K562 (cell line): ENCODE results near the gene NUP153. TPM values are rescaled to one million over a fixed set of nuclear protein-coding genes. Genes with fewer than 3 reads are reported as not detected.
A peak's percentile ranks its signal among the peaks of the same experiment; 100 is the strongest.

Experiments used
- ARID4B ChIP-seq: sonication (generic); formaldehyde crosslinking; IDR thresholded peaks from 2 replicates; pipeline ENCODE4 v1.8.0; 2022; ENCODE audit warnings: mild to moderate bottlenecking, missing genetic modification reagents
- DNMT1 ChIP-seq: fragments of 450-650 bp; IDR thresholded peaks from 2 replicates; pipeline ENCODE4 v1.6.1; 2016; ENCODE audit warnings: antibody characterized with exemption, mild to moderate bottlenecking
- EGR1 ChIP-seq: fragments of 450-650 bp; conservative IDR thresholded peaks from 2 replicates; pipeline ENCODE4 v1.6.1; 2017; ENCODE audit warnings: mild to moderate bottlenecking
- HMGN3 ChIP-seq: IDR thresholded peaks from 2 replicates; pipeline ENCODE4 v1.6.1; 2011; ENCODE audit warnings: borderline replicate concordance, low read depth, mild to moderate bottlenecking, mixed read lengths, low read length; ENCODE audit not compliant: insufficient read length; ENCODE audit errors: extremely low read depth
- MCM5 ChIP-seq: fragments of 450-650 bp; IDR thresholded peaks from 2 replicates; pipeline ENCODE4 v1.6.1; 2016; ENCODE audit warnings: low read depth
- MLX ChIP-seq, 2 experiments: fragments of 450-650 bp in 1 of 2; sonication (generic) in 1 of 2; formaldehyde crosslinking; conservative IDR thresholded peaks; 2 replicates each; pipeline versions ENCODE4 v1.4.0 to v1.8.1; 2020 to 2022; ENCODE audit warnings: mild to moderate bottlenecking in 1 of 2, missing genetic modification reagents in 1 of 2
- RAD21 ChIP-seq, 2 experiments: fragments of 250-450 bp in 1 of 2; fragments of 450-650 bp in 1 of 2; sonication (Bioruptor Pico) in 1 of 2; formaldehyde crosslinking in 1 of 2; IDR thresholded peaks in 1 of 2; conservative IDR thresholded peaks in 1 of 2; 2 replicates each; pipeline versions ENCODE4 v1.4.0 to v1.8.0; 2020 to 2022; ENCODE audit warnings: mild to moderate bottlenecking in 2 of 2, moderate library complexity in 1 of 2
- SAP30 ChIP-seq: fragments of 200-600 bp; sonication (generic); IDR thresholded peaks from 2 replicates; pipeline ENCODE4 v1.6.1; 2012; ENCODE audit warnings: borderline replicate concordance, low read depth, mild to moderate bottlenecking, moderate library complexity, low read length, control low read depth, inconsistent platforms; ENCODE audit not compliant: insufficient read depth, poor library complexity, severe bottlenecking
- SRSF7 ChIP-seq: fragments of 200-400 bp; formaldehyde crosslinking; optimal IDR thresholded peaks from 2 replicates; pipeline ENCODE3; 2017; ENCODE audit warnings: mild to moderate bottlenecking, low read depth, low read length
- ZBTB17 ChIP-seq: fragments of 450-650 bp; formaldehyde crosslinking; IDR thresholded peaks from 2 replicates; pipeline ENCODE4 v1.4.0; 2020; ENCODE audit warnings: mild to moderate bottlenecking
- polyA plus RNA-seq, 8 experiments: library from polyadenylated mRNA; depleted of rRNA in 4 of 8; stranded (reverse) in 5 of 8; unstranded in 3 of 8; fragments of >200 nt; fragmentation: Nextera tagmentation in 2 of 8; fragmentation: Illumina TruSeq in 1 of 8; extraction: Ambion mirVana in 2 of 8; extraction: Trizol in 1 of 8; gene quantifications; 2 replicates each; pipeline versions ENCODE4 v1.2.1 to v1.2.3, GENCODE V29; 2011 to 2014; ENCODE audit warnings: inconsistent platforms in 1 of 8, missing spikeins in 1 of 8
- total RNA-seq, 7 experiments: library from RNA; depleted of rRNA in 6 of 7; stranded (reverse); fragments of >200 nt in 6 of 7; fragmentation: Illumina TruSeq in 2 of 7; extraction: Trizol in 2 of 7; gene quantifications; 2 replicates each; pipeline versions ENCODE4 v1.2.1 to v1.2.3, GENCODE V29; 2011 to 2021; ENCODE audit warnings: low replicate concordance in 1 of 7
- TF ChIP-seq, protein P1 (sequence below), 2 experiments: fragments of 450-650 bp in 1 of 2; IDR thresholded peaks; 2 replicates each; pipeline ENCODE4 v1.6.1; 2011 to 2017; ENCODE audit warnings: low read depth in 2 of 2, antibody characterized with exemption in 1 of 2, borderline replicate concordance in 1 of 2, low read length in 1 of 2, mild to moderate bottlenecking in 1 of 2, mixed read lengths in 1 of 2; ENCODE audit not compliant: control insufficient read depth in 1 of 2
- TF ChIP-seq, protein P2 (sequence below): fragments of 450-650 bp; formaldehyde crosslinking; IDR thresholded peaks from 2 replicates; pipeline ENCODE4 v1.4.0; 2020; ENCODE audit warnings: mild to moderate bottlenecking
- TF ChIP-seq, protein P3 (sequence below): sonication (generic); formaldehyde crosslinking; IDR thresholded peaks from 2 replicates; pipeline ENCODE4 v1.8.0; 2022; ENCODE audit warnings: mild to moderate bottlenecking, missing genetic modification reagents, borderline replicate concordance

NUP153 gene
- total and polyA plus RNA-seq, 9 of the 15 experiments (the other 6 are each of a cell fraction or from before 2014, with no cell fraction given) = 21.9 to 110 (median 84.8) TPM

GRCh38 chr6:17705778-17706579, 746 bp downstream of the NUP153 start (continued):
- TF ChIP-seq, protein P1, sequence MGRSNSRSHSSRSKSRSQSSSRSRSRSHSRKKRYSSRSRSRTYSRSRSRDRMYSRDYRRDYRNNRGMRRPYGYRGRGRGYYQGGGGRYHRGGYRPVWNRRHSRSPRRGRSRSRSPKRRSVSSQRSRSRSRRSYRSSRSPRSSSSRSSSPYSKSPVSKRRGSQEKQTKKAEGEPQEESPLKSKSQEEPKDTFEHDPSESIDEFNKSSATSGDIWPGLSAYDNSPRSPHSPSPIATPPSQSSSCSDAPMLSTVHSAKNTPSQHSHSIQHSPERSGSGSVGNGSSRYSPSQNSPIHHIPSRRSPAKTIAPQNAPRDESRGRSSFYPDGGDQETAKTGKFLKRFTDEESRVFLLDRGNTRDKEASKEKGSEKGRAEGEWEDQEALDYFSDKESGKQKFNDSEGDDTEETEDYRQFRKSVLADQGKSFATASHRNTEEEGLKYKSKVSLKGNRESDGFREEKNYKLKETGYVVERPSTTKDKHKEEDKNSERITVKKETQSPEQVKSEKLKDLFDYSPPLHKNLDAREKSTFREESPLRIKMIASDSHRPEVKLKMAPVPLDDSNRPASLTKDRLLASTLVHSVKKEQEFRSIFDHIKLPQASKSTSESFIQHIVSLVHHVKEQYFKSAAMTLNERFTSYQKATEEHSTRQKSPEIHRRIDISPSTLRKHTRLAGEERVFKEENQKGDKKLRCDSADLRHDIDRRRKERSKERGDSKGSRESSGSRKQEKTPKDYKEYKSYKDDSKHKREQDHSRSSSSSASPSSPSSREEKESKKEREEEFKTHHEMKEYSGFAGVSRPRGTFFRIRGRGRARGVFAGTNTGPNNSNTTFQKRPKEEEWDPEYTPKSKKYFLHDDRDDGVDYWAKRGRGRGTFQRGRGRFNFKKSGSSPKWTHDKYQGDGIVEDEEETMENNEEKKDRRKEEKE (IDR thresholded peaks at IDR 0.05; ENCODE audit: borderline replicate concordance in 1 of 2, control insufficient read depth in 1 of 2, low read depth in 2 of 2, low read length in 1 of 2) = no peak
- TF ChIP-seq RAD21 (CRISPR knock-in tag; conservative IDR thresholded peaks at IDR 0.05 in 1 of 2, IDR thresholded peaks at IDR 0.05 in 1 of 2) = no peak
- TF ChIP-seq, protein P2, sequence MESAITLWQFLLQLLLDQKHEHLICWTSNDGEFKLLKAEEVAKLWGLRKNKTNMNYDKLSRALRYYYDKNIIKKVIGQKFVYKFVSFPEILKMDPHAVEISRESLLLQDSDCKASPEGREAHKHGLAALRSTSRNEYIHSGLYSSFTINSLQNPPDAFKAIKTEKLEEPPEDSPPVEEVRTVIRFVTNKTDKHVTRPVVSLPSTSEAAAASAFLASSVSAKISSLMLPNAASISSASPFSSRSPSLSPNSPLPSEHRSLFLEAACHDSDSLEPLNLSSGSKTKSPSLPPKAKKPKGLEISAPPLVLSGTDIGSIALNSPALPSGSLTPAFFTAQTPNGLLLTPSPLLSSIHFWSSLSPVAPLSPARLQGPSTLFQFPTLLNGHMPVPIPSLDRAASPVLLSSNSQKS (CRISPR knock-in tag) = no peak
- peak; percentile 94 for TF ChIP-seq ARID4B (CRISPR knock-in tag)
- TF ChIP-seq SRSF7 = no peak
- TF ChIP-seq DNMT1 = no peak; the same call in 1 of the 2 replicates
- TF ChIP-seq ZBTB17 (CRISPR knock-in tag) = no peak; the same call in none of the 2 replicates
- peak; percentile 59 for TF ChIP-seq HMGN3
- peak; percentile 93 for TF ChIP-seq EGR1
- TF ChIP-seq MCM5 = no peak
- TF ChIP-seq, protein P3, sequence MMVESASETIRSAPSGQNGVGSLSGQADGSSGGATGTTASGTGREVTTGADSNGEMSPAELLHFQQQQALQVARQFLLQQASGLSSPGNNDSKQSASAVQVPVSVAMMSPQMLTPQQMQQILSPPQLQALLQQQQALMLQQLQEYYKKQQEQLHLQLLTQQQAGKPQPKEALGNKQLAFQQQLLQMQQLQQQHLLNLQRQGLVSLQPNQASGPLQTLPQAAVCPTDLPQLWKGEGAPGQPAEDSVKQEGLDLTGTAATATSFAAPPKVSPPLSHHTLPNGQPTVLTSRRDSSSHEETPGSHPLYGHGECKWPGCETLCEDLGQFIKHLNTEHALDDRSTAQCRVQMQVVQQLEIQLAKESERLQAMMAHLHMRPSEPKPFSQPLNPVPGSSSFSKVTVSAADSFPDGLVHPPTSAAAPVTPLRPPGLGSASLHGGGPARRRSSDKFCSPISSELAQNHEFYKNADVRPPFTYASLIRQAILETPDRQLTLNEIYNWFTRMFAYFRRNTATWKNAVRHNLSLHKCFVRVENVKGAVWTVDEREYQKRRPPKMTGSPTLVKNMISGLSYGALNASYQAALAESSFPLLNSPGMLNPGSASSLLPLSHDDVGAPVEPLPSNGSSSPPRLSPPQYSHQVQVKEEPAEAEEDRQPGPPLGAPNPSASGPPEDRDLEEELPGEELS (CRISPR knock-in tag) = peak; percentile 53; the same call in 1 of the 2 replicates
- TF ChIP-seq SAP30 = peak; percentile 41
- no peak; a peak in 1 of 4 replicates for TF ChIP-seq MLX (CRISPR knock-in tag; conservative IDR thresholded peaks at IDR 0.05)
